ENCODE measurements around the gene RPL39L.

- TF ChIP-seq CTCF (IDR thresholded peaks at IDR 0.05) = no peak
- no peak for TF ChIP-seq POLR2AphosphoS5 (IDR thresholded peaks at IDR 0.05; ENCODE audit: insufficient read depth in 1 of 2, low read depth in 1 of 2)
- no peak for TF ChIP-seq POLR2A (IDR thresholded peaks at IDR 0.05)
These were observed 61.8 kb downstream of the RPL39L start for GRCh38 chr3:187077537-187077936.
